K562 (cell line): ENCODE measurements around the gene PPTC7. TPM values are rescaled to one million over a fixed set of nuclear protein-coding genes. Genes with fewer than 3 reads are reported as not detected.

Experiments
- ADNP ChIP-seq: fragments of 200-800 bp; sonication (Bioruptor generic); IDR thresholded peaks from 2 replicates; pipeline ENCODE4 v1.6.1; 2016; ENCODE audit warnings: missing genetic modification characterization, missing compliant biosample characterization
- ATF1 ChIP-seq, 2 experiments: fragments of 450-650 bp in 1 of 2; IDR thresholded peaks; 2 replicates each; pipeline ENCODE4 v1.6.1; 2016; ENCODE audit warnings: missing compliant biosample characterization in 1 of 2, missing genetic modification characterization in 1 of 2
- CEBPB ChIP-seq: fragments of 450-650 bp; IDR thresholded peaks from 2 replicates; pipeline ENCODE4 v1.6.1; 2016; ENCODE audit warnings: missing genetic modification characterization, missing compliant biosample characterization
- ETV1 ChIP-seq: fragments of 450-650 bp; conservative IDR thresholded peaks from 2 replicates; pipeline ENCODE4 v1.6.1; 2016; ENCODE audit warnings: missing genetic modification characterization, control low read depth, low read depth, missing compliant biosample characterization
- FOXM1 ChIP-seq, 2 experiments: fragments of 450-650 bp in 1 of 2; sonication (generic) in 1 of 2; formaldehyde crosslinking in 1 of 2; IDR thresholded peaks; 2 replicates each; pipeline versions ENCODE4 v1.6.1 to v1.9.0; 2017 to 2022; ENCODE audit warnings: low read depth in 2 of 2, mild to moderate bottlenecking in 2 of 2, missing genetic modification reagents in 1 of 2, moderate library complexity in 1 of 2
- HDGF ChIP-seq: fragments of 450-650 bp; IDR thresholded peaks from 2 replicates; pipeline ENCODE4 v1.6.1; 2016
- HES1 ChIP-seq: fragments of 450-650 bp; IDR thresholded peaks from 2 replicates; pipeline ENCODE4 v1.6.1; 2016; ENCODE audit warnings: low read depth, mild to moderate bottlenecking, moderate library complexity
- HMG20A ChIP-seq: fragments of 450-650 bp; formaldehyde crosslinking; conservative IDR thresholded peaks from 2 replicates; pipeline ENCODE4 v1.4.0; 2020; ENCODE audit warnings: mild to moderate bottlenecking, mixed read lengths
- LEF1 ChIP-seq: fragments of 450-650 bp; IDR thresholded peaks from 2 replicates; pipeline ENCODE4 v1.6.1; 2016; ENCODE audit warnings: mild to moderate bottlenecking
- MEF2A ChIP-seq: IDR thresholded peaks from 2 replicates; pipeline ENCODE4 v1.6.1; 2011; ENCODE audit warnings: low read depth, mild to moderate bottlenecking, low read length, moderate library complexity; ENCODE audit not compliant: control insufficient read depth
- MTA2 ChIP-seq: fragments of 450-650 bp; IDR thresholded peaks from 2 replicates; pipeline ENCODE4 v1.6.1; 2016; ENCODE audit warnings: low read depth
- MTF1 ChIP-seq: fragments of 250-450 bp; sonication (Bioruptor Pico); IDR thresholded peaks from 2 replicates; pipeline ENCODE4 v1.9.0; 2021; ENCODE audit warnings: moderate library complexity, mild to moderate bottlenecking, inconsistent platforms, borderline replicate concordance
- PHB2 ChIP-seq: fragments of 450-650 bp; IDR thresholded peaks from 2 replicates; pipeline ENCODE4 v1.6.1; 2017; ENCODE audit warnings: low read depth
- PTTG1 ChIP-seq: fragments of 450-650 bp; IDR thresholded peaks from 2 replicates; pipeline ENCODE4 v1.6.1; 2016; ENCODE audit warnings: low read depth, mild to moderate bottlenecking, missing genetic modification characterization, missing compliant biosample characterization
- RBM39 ChIP-seq: fragments of 200-400 bp; formaldehyde crosslinking; optimal IDR thresholded peaks from 2 replicates; pipeline ENCODE3; 2018; ENCODE audit warnings: low read depth, low read length
- USF1 ChIP-seq: sonication (generic); formaldehyde crosslinking; IDR thresholded peaks from 2 replicates; pipeline ENCODE4 v1.9.0; 2022; ENCODE audit warnings: mild to moderate bottlenecking, missing genetic modification reagents
- ZC3H8 ChIP-seq: fragments of 450-650 bp; IDR thresholded peaks from 2 replicates; pipeline ENCODE4 v1.6.1; 2017
- ZNF212 ChIP-seq: fragments of 450-650 bp; formaldehyde crosslinking; IDR thresholded peaks from 2 replicates; pipeline ENCODE4 v1.4.0; 2020; ENCODE audit warnings: mild to moderate bottlenecking
- ZNF217 ChIP-seq: sonication (generic); formaldehyde crosslinking; IDR thresholded peaks from 2 replicates; pipeline ENCODE4 v1.8.0; 2022; ENCODE audit warnings: mild to moderate bottlenecking, missing genetic modification reagents
- ZZZ3 ChIP-seq: fragments of 450-650 bp; IDR thresholded peaks from 2 replicates; pipeline ENCODE4 v1.6.1; 2016; ENCODE audit warnings: antibody characterized with exemption, mild to moderate bottlenecking, moderate library complexity
- polyA plus RNA-seq, 8 experiments: library from polyadenylated mRNA; depleted of rRNA in 4 of 8; stranded (reverse) in 5 of 8; unstranded in 3 of 8; fragments of >200 nt; fragmentation: Nextera tagmentation in 2 of 8; fragmentation: Illumina TruSeq in 1 of 8; extraction: Ambion mirVana in 2 of 8; extraction: Trizol in 1 of 8; gene quantifications; 2 replicates each; pipeline versions ENCODE4 v1.2.1 to v1.2.3, GENCODE V29; 2011 to 2014; ENCODE audit warnings: inconsistent platforms in 1 of 8, missing spikeins in 1 of 8
- total RNA-seq, 7 experiments: library from RNA; depleted of rRNA in 6 of 7; stranded (reverse); fragments of >200 nt in 6 of 7; fragmentation: Illumina TruSeq in 2 of 7; extraction: Trizol in 2 of 7; gene quantifications; 2 replicates each; pipeline versions ENCODE4 v1.2.1 to v1.2.3, GENCODE V29; 2011 to 2021; ENCODE audit warnings: low replicate concordance in 1 of 7
- TF ChIP-seq, protein P1 (sequence below): fragments of 250-450 bp; sonication (Bioruptor Pico); IDR thresholded peaks from 2 replicates; pipeline ENCODE4 v1.4.0; 2020; ENCODE audit warnings: borderline replicate concordance
- TF ChIP-seq, protein P2 (sequence below): conservative IDR thresholded peaks from 2 replicates; pipeline ENCODE4 v1.6.1; 2011; ENCODE audit warnings: low read depth, mild to moderate bottlenecking, low read length; ENCODE audit not compliant: control insufficient read depth
- TF ChIP-seq, protein P3 (sequence below): sonication (generic); formaldehyde crosslinking; IDR thresholded peaks from 2 replicates; pipeline ENCODE4 v1.5.0; 2020; ENCODE audit warnings: missing genetic modification reagents

PPTC7 gene
- total and polyA plus RNA-seq, 9 of the 15 experiments (the other 6 are each of a cell fraction or from before 2014, with no cell fraction given), result 2.6 to 23.1 (median 11.9) TPM

DNA sequence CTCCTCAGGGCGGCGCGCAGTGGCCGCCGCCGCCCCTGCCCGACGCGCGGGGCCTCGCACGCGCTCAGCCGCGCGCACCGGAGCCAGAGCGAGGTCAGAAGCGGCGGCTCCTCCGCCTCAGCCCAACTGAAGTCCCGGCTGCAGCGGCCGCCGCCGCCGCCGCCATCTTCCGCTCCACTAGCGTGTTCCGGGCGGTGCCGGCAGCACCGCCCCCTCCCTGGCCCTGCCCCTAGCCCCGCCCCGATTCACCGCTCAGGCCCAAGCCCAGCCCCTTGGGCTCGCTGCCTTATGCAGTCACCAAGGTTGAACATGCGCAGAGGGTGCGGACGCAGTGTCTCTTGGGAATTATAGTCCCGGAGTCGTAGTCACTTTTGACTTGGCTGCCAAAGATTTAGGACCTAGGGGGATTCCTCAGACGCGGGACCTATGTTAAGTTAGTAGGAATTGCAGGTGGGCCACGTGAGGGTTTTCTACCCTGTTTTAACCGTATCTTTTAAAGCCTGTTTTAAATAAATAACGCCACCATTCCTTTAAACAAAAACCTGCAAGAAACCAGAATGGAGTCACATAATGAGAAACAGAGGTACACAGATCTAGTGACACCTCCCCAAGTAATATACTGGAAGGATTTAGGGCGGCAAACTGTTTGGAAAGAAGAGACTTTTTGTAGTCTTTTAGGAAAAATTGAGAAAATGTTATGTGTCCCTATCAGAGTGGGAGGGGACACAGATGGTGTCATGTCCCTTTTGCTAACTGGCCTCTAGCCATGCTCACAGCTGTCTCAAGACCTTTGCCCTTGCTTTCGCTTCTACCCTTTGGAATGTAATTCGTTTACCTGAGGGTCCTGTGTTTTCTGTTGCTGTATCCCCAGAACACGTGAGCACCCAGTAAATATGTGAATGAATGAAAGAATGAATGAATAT is at the start of gene PPTC7 (continued):
- TF ChIP-seq, protein P1, sequence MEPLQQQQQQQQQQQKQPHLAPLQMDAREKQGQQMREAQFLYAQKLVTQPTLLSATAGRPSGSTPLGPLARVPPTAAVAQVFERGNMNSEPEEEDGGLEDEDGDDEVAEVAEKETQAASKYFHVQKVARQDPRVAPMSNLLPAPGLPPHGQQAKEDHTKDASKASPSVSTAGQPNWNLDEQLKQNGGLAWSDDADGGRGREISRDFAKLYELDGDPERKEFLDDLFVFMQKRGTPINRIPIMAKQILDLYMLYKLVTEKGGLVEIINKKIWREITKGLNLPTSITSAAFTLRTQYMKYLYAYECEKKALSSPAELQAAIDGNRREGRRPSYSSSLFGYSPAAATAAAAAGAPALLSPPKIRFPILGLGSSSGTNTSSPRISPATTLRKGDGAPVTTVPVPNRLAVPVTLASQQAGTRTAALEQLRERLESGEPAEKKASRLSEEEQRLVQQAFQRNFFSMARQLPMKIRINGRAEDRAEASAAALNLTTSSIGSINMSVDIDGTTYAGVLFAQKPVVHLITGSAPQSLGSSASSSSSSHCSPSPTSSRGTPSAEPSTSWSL (CRISPR knock-in tag), result no peak
- TF ChIP-seq MTF1 (CRISPR knock-in tag), result no peak
- 0 out of 2 replicates have a peak, but pooled peaks have one; percentile 19 for TF ChIP-seq MTA2
- TF ChIP-seq ZNF217 (CRISPR knock-in tag), result no peak
- TF ChIP-seq ZZZ3, result no peak
- TF ChIP-seq FOXM1 (IDR thresholded peaks at IDR 0.05; ENCODE audit: low read depth), result no peak
- no peak for TF ChIP-seq FOXM1 (CRISPR knock-in tag; IDR thresholded peaks at IDR 0.05; ENCODE audit: low read depth)
- no peak for TF ChIP-seq CEBPB (tag)
- no peak for TF ChIP-seq RBM39
- no peak for TF ChIP-seq USF1
- no peak for TF ChIP-seq ETV1
- TF ChIP-seq MEF2A, result no peak
- no peak for TF ChIP-seq PTTG1 (tag)
- no peak for TF ChIP-seq LEF1
- TF ChIP-seq HES1, result no peak
- no peak for TF ChIP-seq HMG20A (CRISPR knock-in tag)
- TF ChIP-seq ADNP (tag), result no peak
- TF ChIP-seq HDGF, result no peak
- TF ChIP-seq ATF1 (CRISPR knock-in tag; IDR thresholded peaks at IDR 0.05), result no peak
- TF ChIP-seq ATF1 (tag; IDR thresholded peaks at IDR 0.05), result peak; percentile 15
- TF ChIP-seq, protein P2, sequence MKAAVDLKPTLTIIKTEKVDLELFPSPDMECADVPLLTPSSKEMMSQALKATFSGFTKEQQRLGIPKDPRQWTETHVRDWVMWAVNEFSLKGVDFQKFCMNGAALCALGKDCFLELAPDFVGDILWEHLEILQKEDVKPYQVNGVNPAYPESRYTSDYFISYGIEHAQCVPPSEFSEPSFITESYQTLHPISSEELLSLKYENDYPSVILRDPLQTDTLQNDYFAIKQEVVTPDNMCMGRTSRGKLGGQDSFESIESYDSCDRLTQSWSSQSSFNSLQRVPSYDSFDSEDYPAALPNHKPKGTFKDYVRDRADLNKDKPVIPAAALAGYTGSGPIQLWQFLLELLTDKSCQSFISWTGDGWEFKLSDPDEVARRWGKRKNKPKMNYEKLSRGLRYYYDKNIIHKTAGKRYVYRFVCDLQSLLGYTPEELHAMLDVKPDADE, result no peak; the same call in none of the 2 replicates
- TF ChIP-seq PHB2, result no peak
- TF ChIP-seq, protein P3, sequence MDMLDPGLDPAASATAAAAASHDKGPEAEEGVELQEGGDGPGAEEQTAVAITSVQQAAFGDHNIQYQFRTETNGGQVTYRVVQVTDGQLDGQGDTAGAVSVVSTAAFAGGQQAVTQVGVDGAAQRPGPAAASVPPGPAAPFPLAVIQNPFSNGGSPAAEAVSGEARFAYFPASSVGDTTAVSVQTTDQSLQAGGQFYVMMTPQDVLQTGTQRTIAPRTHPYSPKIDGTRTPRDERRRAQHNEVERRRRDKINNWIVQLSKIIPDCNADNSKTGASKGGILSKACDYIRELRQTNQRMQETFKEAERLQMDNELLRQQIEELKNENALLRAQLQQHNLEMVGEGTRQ (CRISPR knock-in tag), result no peak
- no peak for TF ChIP-seq ZNF212
- TF ChIP-seq ZC3H8, result no peak
